Measurements from ENCODE around the gene AFF1. TPM values are rescaled to one million over a fixed set of nuclear protein-coding genes. Genes with fewer than 3 reads are reported as not detected.

Gene AFF1
- total RNA-seq, 2 donors from 2014 or later: 42.8 to 57.0 TPM

GRCh38 chr4:86921608-86922252, 13.1 kb upstream of the AFF1 start:
- TF ChIP-seq POLR2A (IDR thresholded peaks at IDR 0.05): no peak
- TF ChIP-seq, protein P1, sequence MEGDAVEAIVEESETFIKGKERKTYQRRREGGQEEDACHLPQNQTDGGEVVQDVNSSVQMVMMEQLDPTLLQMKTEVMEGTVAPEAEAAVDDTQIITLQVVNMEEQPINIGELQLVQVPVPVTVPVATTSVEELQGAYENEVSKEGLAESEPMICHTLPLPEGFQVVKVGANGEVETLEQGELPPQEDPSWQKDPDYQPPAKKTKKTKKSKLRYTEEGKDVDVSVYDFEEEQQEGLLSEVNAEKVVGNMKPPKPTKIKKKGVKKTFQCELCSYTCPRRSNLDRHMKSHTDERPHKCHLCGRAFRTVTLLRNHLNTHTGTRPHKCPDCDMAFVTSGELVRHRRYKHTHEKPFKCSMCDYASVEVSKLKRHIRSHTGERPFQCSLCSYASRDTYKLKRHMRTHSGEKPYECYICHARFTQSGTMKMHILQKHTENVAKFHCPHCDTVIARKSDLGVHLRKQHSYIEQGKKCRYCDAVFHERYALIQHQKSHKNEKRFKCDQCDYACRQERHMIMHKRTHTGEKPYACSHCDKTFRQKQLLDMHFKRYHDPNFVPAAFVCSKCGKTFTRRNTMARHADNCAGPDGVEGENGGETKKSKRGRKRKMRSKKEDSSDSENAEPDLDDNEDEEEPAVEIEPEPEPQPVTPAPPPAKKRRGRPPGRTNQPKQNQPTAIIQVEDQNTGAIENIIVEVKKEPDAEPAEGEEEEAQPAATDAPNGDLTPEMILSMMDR (IDR thresholded peaks at IDR 0.05): no peak
- no peak overlapping the region for H3K27ac ChIP-seq
- H3K4me1 ChIP-seq: no peaks in the 10 kb centered on the region
- intact Hi-C loops (cut with DNase I): loop anchor here (5.0 kb wide), 2 partner anchors 171 to 316 kb away; no protein-coding TSS in a partner anchor
- no peak for DNase-seq
- H3K4me3 ChIP-seq: no peak overlapping the region
- 81 to 93% methylated on average over 1 of the region's 1 CpG for WGBS, 2 donors
- no peak for ATAC-seq
- H3K36me3 ChIP-seq (replicated peaks in 1 of 2; ENCODE audit: insufficient read depth in 1 of 2, low read depth in 2 of 2): no peaks in the 10 kb centered on the region
- no peaks in the 10 kb centered on the region for H3K27me3 ChIP-seq
- H3K9me3 ChIP-seq: no peaks in the 10 kb centered on the region

DNA sequence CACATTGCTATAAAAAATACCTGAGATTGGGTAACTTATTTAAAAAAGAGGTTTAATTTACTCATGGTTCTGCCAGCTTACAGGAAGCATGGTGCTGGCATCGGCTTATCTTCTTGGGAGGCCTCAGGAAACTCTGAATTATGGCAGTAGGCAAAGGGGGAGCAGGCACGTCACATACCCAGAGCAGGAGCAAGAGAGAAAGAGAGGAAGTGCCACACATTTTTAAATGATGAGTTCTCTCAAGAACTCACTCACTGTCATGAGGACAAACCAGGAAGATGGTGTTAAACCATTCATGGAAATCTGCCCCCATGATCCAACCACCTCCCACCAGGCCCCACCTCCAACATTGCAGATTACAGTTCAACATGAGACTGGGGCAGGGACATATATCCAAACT, 10.0 kb upstream of the AFF1 start:
- H3K9me3 ChIP-seq: no peaks in the 10 kb centered on the region
- no peaks in the 10 kb centered on the region for H3K36me3 ChIP-seq (replicated peaks in 1 of 2; ENCODE audit: insufficient read depth in 1 of 2, low read depth in 2 of 2)
- TF ChIP-seq, protein P1 (IDR thresholded peaks at IDR 0.05): no peak
- TF ChIP-seq POLR2A (IDR thresholded peaks at IDR 0.05): no peak
- H3K27me3 ChIP-seq: no peaks in the 10 kb centered on the region
- intact Hi-C loops (cut with DNase I): loop anchor here (5.0 kb wide), 2 partner anchors 167 to 312 kb away; no protein-coding TSS in a partner anchor
- no peak overlapping the region for H3K27ac ChIP-seq
- 10 to 52% methylated on average over 2 of the region's 2 CpGs for WGBS, 2 donors
- DNase-seq (no peak), ATAC-seq (no peak)
- no peak overlapping the region for H3K4me3 ChIP-seq
- H3K4me1 ChIP-seq: peaks cover 15% of the 10 kb centered on the region

DNA sequence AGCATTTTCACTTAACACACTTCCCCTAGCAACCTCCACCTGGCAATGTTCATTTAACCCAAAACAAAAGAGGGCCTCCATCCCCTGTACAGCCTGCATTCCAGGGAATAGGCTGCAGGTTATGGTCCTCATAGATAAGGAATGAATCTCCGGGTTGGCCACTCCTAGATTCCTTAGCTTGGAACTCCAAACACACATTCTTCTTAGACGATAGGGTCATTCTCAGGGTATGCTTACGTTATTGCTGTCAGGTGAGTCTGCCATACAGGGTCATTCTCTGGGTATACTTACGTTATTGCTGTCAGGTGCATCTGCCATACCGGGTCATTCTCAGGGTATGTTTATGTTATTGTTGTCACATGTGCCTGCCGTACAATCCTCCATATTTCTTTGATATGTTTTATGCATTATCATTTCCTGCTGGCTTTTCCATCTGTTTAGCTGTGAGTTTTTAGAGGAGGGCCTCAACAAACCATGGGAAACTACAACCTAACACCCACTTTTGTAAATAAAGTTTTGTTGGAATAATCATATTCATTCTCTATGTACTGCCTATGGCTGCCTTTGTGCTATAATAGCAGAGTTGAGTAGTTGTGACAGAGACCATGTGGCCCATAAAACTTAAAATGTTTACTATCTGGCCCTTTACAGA, 8.2 kb upstream of the AFF1 start:
- Histone ChIP-seq H3K27me3 (no peaks in the 10 kb centered on the region), H3K4me1 (peaks cover 15% of the 10 kb centered on the region), H3K27ac (no peak overlapping the region), H3K9me3 (no peaks in the 10 kb centered on the region), H3K4me3 (no peak overlapping the region), H3K36me3 (replicated peaks in 1 of 2; ENCODE audit: insufficient read depth in 1 of 2, low read depth in 2 of 2) (no peaks in the 10 kb centered on the region)
- 86 to 90% methylated on average over 6 of the region's 6 CpGs for WGBS, 2 donors
- no peak for DNase-seq
- intact Hi-C loops (cut with DNase I): no loop called here
- TF ChIP-seq, protein P1 (IDR thresholded peaks at IDR 0.05): no peak
- TF ChIP-seq POLR2A (IDR thresholded peaks at IDR 0.05): no peak
- no peak for ATAC-seq

DNA sequence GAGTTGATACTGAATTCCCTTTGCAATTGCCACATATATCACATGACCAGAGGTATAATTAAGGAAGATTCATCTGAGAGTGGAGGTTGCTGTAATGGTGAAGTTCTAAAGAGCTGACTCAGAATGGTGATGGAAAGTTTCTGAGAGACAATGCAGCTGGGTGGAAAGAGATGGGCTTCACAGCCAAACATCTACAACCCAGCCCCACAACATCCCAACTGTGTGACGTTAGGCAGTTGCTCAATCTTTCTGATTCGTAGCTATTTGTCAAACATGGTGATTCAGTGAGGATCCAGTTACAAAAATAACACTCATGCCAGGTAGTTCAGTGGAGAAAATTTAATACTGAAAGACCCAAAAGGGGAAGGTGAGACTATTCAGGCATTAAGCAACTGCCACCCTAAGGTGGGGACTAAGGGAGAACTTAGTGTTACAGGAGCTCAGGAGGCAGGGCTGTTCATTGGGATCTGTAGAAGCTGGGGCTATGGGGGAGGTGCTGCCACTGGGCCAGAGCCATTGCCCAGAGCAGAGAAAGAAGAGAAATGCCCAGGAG, 6.9 kb upstream of the AFF1 start:
- Histone ChIP-seq H3K4me3 (no peak overlapping the region), H3K27me3 (no peaks in the 10 kb centered on the region), H3K27ac (peak overlapping the region in 3 of 4 donors; percentile 7 to 65 (median 60)), H3K4me1 (peaks cover 15% of the 10 kb centered on the region), H3K36me3 (replicated peaks in 1 of 2; ENCODE audit: insufficient read depth in 1 of 2, low read depth in 2 of 2) (no peaks in the 10 kb centered on the region), H3K9me3 (no peaks in the 10 kb centered on the region)
- peak in 2 of 4 donors; percentile 55 to 59 for DNase-seq
- peak; percentile 91 for ATAC-seq
- TF ChIP-seq POLR2A (IDR thresholded peaks at IDR 0.05): no peak
- intact Hi-C loops (cut with DNase I): no loop called here
- 24 to 32% methylated on average over 2 of the region's 2 CpGs for WGBS, 2 donors

DNA sequence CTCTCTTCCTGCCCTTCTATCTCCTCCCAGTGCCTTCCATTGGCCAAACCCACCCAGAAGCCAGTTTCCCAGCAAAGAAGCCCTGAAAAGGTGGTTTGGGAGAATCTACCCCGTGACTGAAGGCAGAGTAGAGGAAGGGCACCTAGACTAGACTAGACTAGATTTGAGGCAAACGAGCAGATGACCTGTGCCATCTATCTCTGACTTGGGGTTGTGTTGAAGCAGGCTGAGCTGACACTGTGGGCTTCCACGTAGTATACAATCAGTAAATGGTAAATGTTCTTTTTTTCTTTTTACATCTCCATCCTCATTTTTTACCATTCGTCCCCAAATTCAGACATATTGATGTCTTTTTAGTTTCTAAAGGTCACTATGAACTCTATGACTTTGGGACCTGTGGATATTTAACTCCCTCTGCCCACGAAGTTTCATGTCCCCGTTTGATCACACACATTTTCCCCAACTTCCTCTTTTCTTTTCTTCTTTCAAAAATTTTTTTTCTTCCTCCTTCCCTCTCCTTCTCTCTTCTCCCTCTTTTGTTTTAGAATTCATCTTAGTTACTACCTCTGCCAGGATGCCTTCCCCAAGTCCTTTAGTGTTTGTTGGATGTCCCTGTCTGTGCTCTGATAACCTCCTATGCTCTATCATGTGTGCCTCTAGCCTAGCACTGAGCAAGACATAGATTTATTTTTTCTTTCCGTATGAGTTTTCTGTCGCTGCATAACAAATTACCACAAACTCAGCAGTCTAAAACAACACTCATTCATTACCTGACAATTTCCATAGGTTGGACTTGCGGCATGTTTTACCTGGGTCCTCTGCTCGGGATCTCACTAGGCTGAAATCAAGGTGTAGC, 6.2 kb upstream of the AFF1 start:
- H3K36me3 ChIP-seq (replicated peaks in 1 of 2; ENCODE audit: insufficient read depth in 1 of 2, low read depth in 2 of 2): no peaks in the 10 kb centered on the region
- H3K9me3 ChIP-seq: no peaks in the 10 kb centered on the region
- H3K27ac ChIP-seq: peak overlapping the region in 3 of 4 donors; percentile 7 to 65 (median 60)
- intact Hi-C loops (cut with DNase I): no loop called here
- TF ChIP-seq POLR2A (IDR thresholded peaks at IDR 0.05): no peak
- TF ChIP-seq, protein P1 (IDR thresholded peaks at IDR 0.05): no peak
- ATAC-seq: no peak
- peaks cover 20% of the 10 kb centered on the region for H3K4me1 ChIP-seq
- no peak overlapping the region for H3K4me3 ChIP-seq
- WGBS, 2 donors: 85 to 90% methylated on average over 10 of the region's 10 CpGs
- DNase-seq: no peak
- no peaks in the 10 kb centered on the region for H3K27me3 ChIP-seq
